Naive thymus-derived CD8-positive, alpha-beta T cell (primary cell): ENCODE results near the gene CCR3. TPM values are rescaled to one million over a fixed set of nuclear protein-coding genes. Genes with fewer than 3 reads are reported as not detected.

Experiments used
- ATAC-seq, 2 donors: fragments of 150-1000 bp; cut with Tn5 transposase in 1 of 2; sonication (Bioruptor Pico), chemical (Tn5 transposase) in 1 of 2; 1 replicate in 1 of 2; 2 replicates in 1 of 2; pipeline ENCODE4 v1.10.0; 2021; ENCODE audit warnings: mild to moderate bottlenecking in 2 of 2, moderate library complexity in 2 of 2
- POLR2A ChIA-PET: fragments of 350-600 bp; sonication (Branson Sonifier 250); formaldehyde crosslinking; loops from one replicate; lab custom pipeline; 2021; ENCODE audit warnings: antibody characterized with exemption; lab: Charles Lee
- DNase-seq, 10 donors: peaks; one replicate each; pipeline versions ENCODE4 v3.0.0 to v3.0.0-alpha.2; 2020 to 2022
- H3K27ac Mint-ChIP-seq, 10 donors: one replicate each; pipeline ENCODE4 v1.8.0; 2020 to 2022; ENCODE audit warnings: mild to moderate bottlenecking in 10 of 10, mixed read lengths in 10 of 10, moderate library complexity in 4 of 10, inconsistent platforms in 1 of 10
- H3K27me3 Mint-ChIP-seq, 5 donors: one replicate each; pipeline ENCODE4 v1.8.0; 2021 to 2022; ENCODE audit warnings: mixed read lengths in 5 of 5
- H3K36me3 Mint-ChIP-seq, 3 donors: one replicate each; pipeline ENCODE4 v1.8.0; 2020 to 2022; ENCODE audit warnings: mixed read lengths in 3 of 3, mild to moderate bottlenecking in 2 of 3, inconsistent platforms in 1 of 3
- H3K4me1 Mint-ChIP-seq, 4 donors: one replicate each; pipeline ENCODE4 v1.8.0; 2021 to 2022; ENCODE audit warnings: mixed read lengths in 4 of 4
- H3K4me3 Mint-ChIP-seq, 10 donors: one replicate each; pipeline ENCODE4 v1.8.0; 2020 to 2022; ENCODE audit warnings: mild to moderate bottlenecking in 10 of 10, mixed read lengths in 10 of 10, moderate library complexity in 6 of 10, inconsistent platforms in 1 of 10
- H3K9me3 Mint-ChIP-seq, 9 donors: one replicate each; pipeline ENCODE4 v1.8.0; 2020 to 2022; ENCODE audit warnings: mixed read lengths in 9 of 9, mild to moderate bottlenecking in 3 of 9, inconsistent platforms in 1 of 9, moderate library complexity in 1 of 9
- polyA plus RNA-seq, 3 donors: library from polyadenylated mRNA; unstranded; fragments of 300-500 nt; fragmentation: Illumina TruSeq; gene quantifications; one replicate each; pipeline ENCODE4 v1.2.3, GENCODE V29; 2021
- total RNA-seq, 8 experiments: library from RNA in 2 of 8; stranded (reverse) in 2 of 8; gene quantifications; one replicate each; pipeline ENCODE4 v1.2.3 and lab custom pipeline; 2021 to 2026

The CCR3 gene
- total and polyA plus RNA-seq, 5 experiments from 2014 or later = not detected

- Mint-ChIP-seq H3K27me3 (peaks cover 0 to 1% (median 0%) of the 10 kb centered on the region in 5 donors), H3K27ac (no peak overlapping the region), H3K9me3 (peaks cover 0 to 15% (median 5%) of the 10 kb centered on the region in 9 donors), H3K4me1 (peaks cover 0 to 39% (median 0%) of the 10 kb centered on the region in 4 donors), H3K36me3 (peaks cover 0 to 6% (median 5%) of the 10 kb centered on the region in 3 donors), H3K4me3 (no peak overlapping the region)
- ATAC-seq = no peak
- no peak for DNase-seq
- POLR2A ChIA-PET = no interaction called here
Measured at GRCh38 chr3:46316206-46316605, 73.9 kb downstream of the CCR3 start.

Other genes starting within 250 kb of the CCR3 start
- 10 to 100 TPM; 27.6 to 28.4 TPM for gene FYCO1, start 246.6 kb upstream of the CCR3 start, total RNA-seq
- gene FYCO1, start 246.6 kb upstream of the CCR3 start, polyA plus RNA-seq = 1 to 10 TPM; 1.7 to 6.0 (median 2.6) TPM
- gene XCR1, start 215.0 kb upstream of the CCR3 start, total RNA-seq = not detected
- not detected for gene XCR1, start 215.0 kb upstream of the CCR3 start, polyA plus RNA-seq
- gene CCR1, start 34.1 kb upstream of the CCR3 start, total RNA-seq = under 1 TPM; 0.55 to 0.94 TPM
- gene CCR1, start 34.1 kb upstream of the CCR3 start, polyA plus RNA-seq = 1 to 10 TPM in 1 of 3 donors, under 1 TPM in 1, not detected in 1; 0.11 to 2.0 TPM
- gene CCR2, start 111.7 kb downstream of the CCR3 start, total RNA-seq = under 1 TPM in 1 of 2 experiments, not detected in 1; 0.16 TPM
- under 1 TPM in 2 of 3 donors, not detected in 1; 0.42 to 0.56 TPM for gene CCR2, start 111.7 kb downstream of the CCR3 start, polyA plus RNA-seq
- gene CCR5, start 128.5 kb downstream of the CCR3 start, total RNA-seq = under 1 TPM; 0.23 to 0.47 TPM
- gene CCR5, start 128.5 kb downstream of the CCR3 start, polyA plus RNA-seq = 1 to 10 TPM in 1 of 3 donors, under 1 TPM in 1, not detected in 1; 0.27 to 4.5 TPM
- 1 to 10 TPM; 1.5 to 2.8 TPM for gene CCRL2, start 164.8 kb downstream of the CCR3 start, total RNA-seq
- gene CCRL2, start 164.8 kb downstream of the CCR3 start, polyA plus RNA-seq = 1 to 10 TPM in 2 of 3 donors, not detected in 1; 1.1 to 1.2 TPM
- gene LTF, start 222.4 kb downstream of the CCR3 start, total RNA-seq = not detected
- not detected for gene LTF, start 222.4 kb downstream of the CCR3 start, polyA plus RNA-seq